ENCODE results near the gene NUP107.

- TF ChIP-seq CTCF (IDR thresholded peaks at IDR 0.05; ENCODE audit: borderline replicate concordance, extremely low read depth, low read length, poor library complexity, severe bottlenecking) (no peak), EZH2 (IDR thresholded peaks at IDR 0.05; ENCODE audit: borderline replicate concordance, low read depth, low read length, severe bottlenecking) (no peak)
Observed at GRCh38 chr12:68786929-68787328, 100.2 kb downstream of the NUP107 start.

All from DND-41 (cell line).